IMR-90 (cell line): ENCODE results near the gene PSME2. TPM values are rescaled to one million over a fixed set of nuclear protein-coding genes. Genes with fewer than 3 reads are reported as not detected.

ENCODE experiments used
- CEBPB ChIP-seq: IDR thresholded peaks from 2 replicates; pipeline ENCODE4 v1.6.1; 2012; ENCODE audit warnings: low read depth, low read length, improper control_type of control experiment
- FOS ChIP-seq: fragments of 150-350 bp; IDR thresholded peaks from 2 replicates; pipeline ENCODE4 v1.6.1; 2016; ENCODE audit warnings: low read depth, low read length
- MAFK ChIP-seq: IDR thresholded peaks from 2 replicates; pipeline ENCODE4 v1.6.1; 2012; ENCODE audit warnings: low read depth, low read length, improper control_type of control experiment
- MXI1 ChIP-seq: IDR thresholded peaks from 2 replicates; pipeline ENCODE4 v1.6.1; 2012; ENCODE audit warnings: low read depth, mild to moderate bottlenecking, low read length, moderate library complexity, borderline replicate concordance
- NFE2L2 ChIP-seq: fragments of 150-350 bp; IDR thresholded peaks from 2 replicates; pipeline ENCODE4 v1.6.1; 2016; ENCODE audit warnings: low read depth, mild to moderate bottlenecking, low read length
- POLR2A ChIP-seq: IDR thresholded peaks from 2 replicates; pipeline ENCODE4 v1.6.1; 2012; ENCODE audit warnings: mild to moderate bottlenecking, low read depth, low read length
- RFX5 ChIP-seq: IDR thresholded peaks from 2 replicates; pipeline ENCODE4 v1.8.0; 2012; ENCODE audit warnings: low read depth, mild to moderate bottlenecking, low read length, moderate library complexity
- SMC3 ChIP-seq: fragments of 150-350 bp; IDR thresholded peaks from 2 replicates; pipeline ENCODE4 v1.6.1; 2016; ENCODE audit warnings: low read depth, mild to moderate bottlenecking, antibody characterized with exemption, low read length, moderate library complexity
- polyA plus RNA-seq, 3 experiments: library from polyadenylated mRNA; depleted of rRNA; stranded (reverse); fragments of >200 nt; gene quantifications; 2 replicates each; pipeline ENCODE4 v1.2.3, GENCODE V29; 2012; ENCODE audit warnings: low replicate concordance in 1 of 3
- total RNA-seq: library from RNA; depleted of rRNA; stranded (reverse); fragments of >200 nt; gene quantifications from 2 replicates; pipeline ENCODE4 v1.2.3, GENCODE V29; 2012
- TF ChIP-seq, protein P1 (sequence below): conservative IDR thresholded peaks from 2 replicates; pipeline ENCODE4 v1.5.1; 2012; ENCODE audit warnings: mild to moderate bottlenecking, low read depth, low read length, improper control_type of control experiment

Gene PSME2
- total and polyA plus RNA-seq, 2 of the 4 experiments (the other 2 are of a cell fraction): 104 to 141 TPM

- TF ChIP-seq, protein P1, sequence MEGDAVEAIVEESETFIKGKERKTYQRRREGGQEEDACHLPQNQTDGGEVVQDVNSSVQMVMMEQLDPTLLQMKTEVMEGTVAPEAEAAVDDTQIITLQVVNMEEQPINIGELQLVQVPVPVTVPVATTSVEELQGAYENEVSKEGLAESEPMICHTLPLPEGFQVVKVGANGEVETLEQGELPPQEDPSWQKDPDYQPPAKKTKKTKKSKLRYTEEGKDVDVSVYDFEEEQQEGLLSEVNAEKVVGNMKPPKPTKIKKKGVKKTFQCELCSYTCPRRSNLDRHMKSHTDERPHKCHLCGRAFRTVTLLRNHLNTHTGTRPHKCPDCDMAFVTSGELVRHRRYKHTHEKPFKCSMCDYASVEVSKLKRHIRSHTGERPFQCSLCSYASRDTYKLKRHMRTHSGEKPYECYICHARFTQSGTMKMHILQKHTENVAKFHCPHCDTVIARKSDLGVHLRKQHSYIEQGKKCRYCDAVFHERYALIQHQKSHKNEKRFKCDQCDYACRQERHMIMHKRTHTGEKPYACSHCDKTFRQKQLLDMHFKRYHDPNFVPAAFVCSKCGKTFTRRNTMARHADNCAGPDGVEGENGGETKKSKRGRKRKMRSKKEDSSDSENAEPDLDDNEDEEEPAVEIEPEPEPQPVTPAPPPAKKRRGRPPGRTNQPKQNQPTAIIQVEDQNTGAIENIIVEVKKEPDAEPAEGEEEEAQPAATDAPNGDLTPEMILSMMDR: no peak
- TF ChIP-seq POLR2A: no peak
- no peak for TF ChIP-seq MXI1
- no peak for TF ChIP-seq FOS
- no peak for TF ChIP-seq MAFK
- no peak for TF ChIP-seq SMC3
- TF ChIP-seq RFX5: no peak
- no peak for TF ChIP-seq NFE2L2
- TF ChIP-seq CEBPB: no peak
These were observed 13.5 kb upstream of the PSME2 start (continued) for GRCh38 chr14:24159777-24160498.
